ENCODE results near the gene LAMA2.
A peak's percentile ranks its signal among the peaks of the same experiment; 100 is the strongest.

LAMA2 gene

GRCh38 chr6:129360682-129360955 lies 477.7 kb downstream of the LAMA2 start:
- Histone ChIP-seq H3K4me1 (ENCODE audit: insufficient read depth, low read length) (peaks cover 12% of the 10 kb centered on the region), H3K9ac (ENCODE audit: low read length) (no peak overlapping the region), H3K4me3 (ENCODE audit: low read depth in 1 of 2, low read length in 2 of 2) (no peak overlapping the region), H3K9me3 (ENCODE audit: low read length) (no peaks in the 10 kb centered on the region), H3K27ac (ENCODE audit: low read depth, low read length) (no peak overlapping the region), H3K27me3 (ENCODE audit: control insufficient read depth in 1 of 2, insufficient read depth in 2 of 2, low read length in 2 of 2) (no peaks in the 10 kb centered on the region), H3K36me3 (ENCODE audit: insufficient read depth, low read length) (no peaks in the 10 kb centered on the region)

- Histone ChIP-seq H3K36me3 (ENCODE audit: insufficient read depth, low read length) (no peaks in the 10 kb centered on the region), H3K4me3 (ENCODE audit: low read depth in 1 of 2, low read length in 2 of 2) (no peak overlapping the region), H3K4me1 (ENCODE audit: insufficient read depth, low read length) (peaks cover 12% of the 10 kb centered on the region), H3K27ac (ENCODE audit: low read depth, low read length) (no peak overlapping the region), H3K9me3 (ENCODE audit: low read length) (no peaks in the 10 kb centered on the region), H3K27me3 (ENCODE audit: control insufficient read depth in 1 of 2, insufficient read depth in 2 of 2, low read length in 2 of 2) (no peaks in the 10 kb centered on the region), H3K9ac (ENCODE audit: low read length) (no peak overlapping the region)
These were observed 481.1 kb downstream of the LAMA2 start for GRCh38 chr6:129364037-129364436.

GRCh38 chr6:129364767-129365166 lies 481.8 kb downstream of the LAMA2 start:
- Histone ChIP-seq H3K4me1 (ENCODE audit: insufficient read depth, low read length) (peaks cover 10% of the 10 kb centered on the region), H3K27ac (ENCODE audit: low read depth, low read length) (no peak overlapping the region), H3K27me3 (ENCODE audit: control insufficient read depth in 1 of 2, insufficient read depth in 2 of 2, low read length in 2 of 2) (no peaks in the 10 kb centered on the region), H3K9ac (ENCODE audit: low read length) (no peak overlapping the region), H3K4me3 (ENCODE audit: low read depth in 1 of 2, low read length in 2 of 2) (no peak overlapping the region), H3K36me3 (ENCODE audit: insufficient read depth, low read length) (no peaks in the 10 kb centered on the region), H3K9me3 (ENCODE audit: low read length) (no peaks in the 10 kb centered on the region)

GRCh38 chr6:129368076-129368475 lies 485.1 kb downstream of the LAMA2 start:
- no peaks in the 10 kb centered on the region for H3K4me1 ChIP-seq (ENCODE audit: insufficient read depth, low read length)
- H3K36me3 ChIP-seq (ENCODE audit: insufficient read depth, low read length): no peaks in the 10 kb centered on the region
- H3K27ac ChIP-seq (ENCODE audit: low read depth, low read length): no peak overlapping the region
- no peak overlapping the region for H3K4me3 ChIP-seq (ENCODE audit: low read depth in 1 of 2, low read length in 2 of 2)
- no peak overlapping the region for H3K9ac ChIP-seq (ENCODE audit: low read length)
- no peaks in the 10 kb centered on the region for H3K9me3 ChIP-seq (ENCODE audit: low read length)
- no peaks in the 10 kb centered on the region for H3K27me3 ChIP-seq (ENCODE audit: control insufficient read depth in 1 of 2, insufficient read depth in 2 of 2, low read length in 2 of 2)

GRCh38 chr6:129368970-129369369 lies 486.0 kb downstream of the LAMA2 start:
- no peaks in the 10 kb centered on the region for H3K27me3 ChIP-seq (ENCODE audit: control insufficient read depth in 1 of 2, insufficient read depth in 2 of 2, low read length in 2 of 2)
- no peak overlapping the region for H3K9ac ChIP-seq (ENCODE audit: low read length)
- H3K4me3 ChIP-seq (ENCODE audit: low read depth in 1 of 2, low read length in 2 of 2): no peak overlapping the region
- H3K4me1 ChIP-seq (ENCODE audit: insufficient read depth, low read length): no peaks in the 10 kb centered on the region
- no peaks in the 10 kb centered on the region for H3K9me3 ChIP-seq (ENCODE audit: low read length)
- H3K36me3 ChIP-seq (ENCODE audit: insufficient read depth, low read length): no peaks in the 10 kb centered on the region
- no peak overlapping the region for H3K27ac ChIP-seq (ENCODE audit: low read depth, low read length)

GRCh38 chr6:129369737-129370136 lies 486.8 kb downstream of the LAMA2 start:
- H3K9ac ChIP-seq (ENCODE audit: low read length): no peak overlapping the region
- no peaks in the 10 kb centered on the region for H3K27me3 ChIP-seq (ENCODE audit: control insufficient read depth in 1 of 2, insufficient read depth in 2 of 2, low read length in 2 of 2)
- H3K36me3 ChIP-seq (ENCODE audit: insufficient read depth, low read length): no peaks in the 10 kb centered on the region
- H3K4me3 ChIP-seq (ENCODE audit: low read depth in 1 of 2, low read length in 2 of 2): peak overlapping the region in 1 of 2 donors; percentile 8
- H3K27ac ChIP-seq (ENCODE audit: low read depth, low read length): no peak overlapping the region
- H3K4me1 ChIP-seq (ENCODE audit: insufficient read depth, low read length): no peaks in the 10 kb centered on the region
- H3K9me3 ChIP-seq (ENCODE audit: low read length): no peaks in the 10 kb centered on the region

GRCh38 chr6:129370268-129370916 lies 487.5 kb downstream of the LAMA2 start:
- no peaks in the 10 kb centered on the region for H3K4me1 ChIP-seq (ENCODE audit: insufficient read depth, low read length)
- no peaks in the 10 kb centered on the region for H3K9me3 ChIP-seq (ENCODE audit: low read length)
- no peaks in the 10 kb centered on the region for H3K27me3 ChIP-seq (ENCODE audit: control insufficient read depth in 1 of 2, insufficient read depth in 2 of 2, low read length in 2 of 2)
- H3K9ac ChIP-seq (ENCODE audit: low read length): no peak overlapping the region
- no peaks in the 10 kb centered on the region for H3K36me3 ChIP-seq (ENCODE audit: insufficient read depth, low read length)
- peak overlapping the region in 1 of 2 donors; percentile 8 for H3K4me3 ChIP-seq (ENCODE audit: low read depth in 1 of 2, low read length in 2 of 2)
- no peak overlapping the region for H3K27ac ChIP-seq (ENCODE audit: low read depth, low read length)

- H3K27me3 ChIP-seq (ENCODE audit: control insufficient read depth in 1 of 2, insufficient read depth in 2 of 2, low read length in 2 of 2): no peaks in the 10 kb centered on the region
- H3K4me1 ChIP-seq (ENCODE audit: insufficient read depth, low read length): no peaks in the 10 kb centered on the region
- no peak overlapping the region for H3K27ac ChIP-seq (ENCODE audit: low read depth, low read length)
- no peak overlapping the region for H3K4me3 ChIP-seq (ENCODE audit: low read depth in 1 of 2, low read length in 2 of 2)
- H3K9me3 ChIP-seq (ENCODE audit: low read length): no peaks in the 10 kb centered on the region
- H3K9ac ChIP-seq (ENCODE audit: low read length): no peak overlapping the region
- no peaks in the 10 kb centered on the region for H3K36me3 ChIP-seq (ENCODE audit: insufficient read depth, low read length)
These were observed 498.9 kb downstream of the LAMA2 start for GRCh38 chr6:129381885-129382284.

GRCh38 chr6:129382916-129383315 lies 500.0 kb downstream of the LAMA2 start:
- H3K27me3 ChIP-seq (ENCODE audit: control insufficient read depth in 1 of 2, insufficient read depth in 2 of 2, low read length in 2 of 2): no peaks in the 10 kb centered on the region

GRCh38 chr6:129385117-129385516 lies 502.2 kb downstream of the LAMA2 start:
- Histone ChIP-seq H3K9ac (ENCODE audit: low read length) (no peak overlapping the region), H3K27ac (ENCODE audit: low read depth, low read length) (no peak overlapping the region), H3K9me3 (ENCODE audit: low read length) (no peaks in the 10 kb centered on the region), H3K4me3 (ENCODE audit: low read depth in 1 of 2, low read length in 2 of 2) (no peak overlapping the region), H3K36me3 (ENCODE audit: insufficient read depth, low read length) (no peaks in the 10 kb centered on the region), H3K4me1 (ENCODE audit: insufficient read depth, low read length) (no peaks in the 10 kb centered on the region), H3K27me3 (ENCODE audit: control insufficient read depth in 1 of 2, insufficient read depth in 2 of 2, low read length in 2 of 2) (no peaks in the 10 kb centered on the region)

More at GRCh38 chr6:129382916-129383315, 500.0 kb downstream of the LAMA2 start:
- Histone ChIP-seq H3K36me3 (ENCODE audit: insufficient read depth, low read length) (no peaks in the 10 kb centered on the region), H3K27ac (ENCODE audit: low read depth, low read length) (no peak overlapping the region), H3K9me3 (ENCODE audit: low read length) (no peaks in the 10 kb centered on the region), H3K9ac (ENCODE audit: low read length) (no peak overlapping the region), H3K4me3 (ENCODE audit: low read depth in 1 of 2, low read length in 2 of 2) (no peak overlapping the region), H3K4me1 (ENCODE audit: insufficient read depth, low read length) (no peaks in the 10 kb centered on the region)

- H3K27ac ChIP-seq (ENCODE audit: low read depth, low read length): no peak overlapping the region
- no peaks in the 10 kb centered on the region for H3K27me3 ChIP-seq (ENCODE audit: control insufficient read depth in 1 of 2, insufficient read depth in 2 of 2, low read length in 2 of 2)
- H3K36me3 ChIP-seq (ENCODE audit: insufficient read depth, low read length): no peaks in the 10 kb centered on the region
- H3K9me3 ChIP-seq (ENCODE audit: low read length): no peaks in the 10 kb centered on the region
- H3K9ac ChIP-seq (ENCODE audit: low read length): no peak overlapping the region
- H3K4me3 ChIP-seq (ENCODE audit: low read depth in 1 of 2, low read length in 2 of 2): no peak overlapping the region
- no peaks in the 10 kb centered on the region for H3K4me1 ChIP-seq (ENCODE audit: insufficient read depth, low read length)
These were observed 508.0 kb downstream of the LAMA2 start for GRCh38 chr6:129390900-129391299.

GRCh38 chr6:129393654-129394053 lies 510.7 kb downstream of the LAMA2 start:
- Histone ChIP-seq H3K27me3 (ENCODE audit: control insufficient read depth in 1 of 2, insufficient read depth in 2 of 2, low read length in 2 of 2) (no peaks in the 10 kb centered on the region), H3K36me3 (ENCODE audit: insufficient read depth, low read length) (no peaks in the 10 kb centered on the region), H3K27ac (ENCODE audit: low read depth, low read length) (no peak overlapping the region), H3K4me1 (ENCODE audit: insufficient read depth, low read length) (no peaks in the 10 kb centered on the region), H3K9me3 (ENCODE audit: low read length) (no peaks in the 10 kb centered on the region), H3K9ac (ENCODE audit: low read length) (no peak overlapping the region), H3K4me3 (ENCODE audit: low read depth in 1 of 2, low read length in 2 of 2) (no peak overlapping the region)

All from muscle layer of colon (tissue), 2 donors.